Ovary (tissue), 9 donors: Measurements from ENCODE around the gene VWA7. TPM values are rescaled to one million over a fixed set of nuclear protein-coding genes. Genes with fewer than 3 reads are reported as not detected.

ENCODE experiments used
- DNase-seq, 5 donors: peaks; one replicate each; pipeline ENCODE4 v3.0.0-alpha.2; 2019 to 2020
- H3K27ac ChIP-seq, 2 donors: fragments of 200-600 bp; one replicate each; pipeline versions ENCODE4 v1.5.1 to v1.8.0; 2019 to 2022
- H3K27me3 ChIP-seq: fragments of 200-600 bp; one replicate; pipeline ENCODE4 v1.8.0; 2022
- H3K36me3 ChIP-seq: fragments of 200-600 bp; sonication (generic); one replicate; pipeline ENCODE4 v1.5.1; 2019
- H3K4me1 ChIP-seq: one replicate; pipeline ENCODE4 v1.8.1; 2013; ENCODE audit warnings: mild to moderate bottlenecking, moderate library complexity; ENCODE audit not compliant: insufficient read depth
- H3K4me3 ChIP-seq: fragments of 200-600 bp; sonication (generic); one replicate; pipeline ENCODE4 v1.5.1; 2017
- H3K9me3 ChIP-seq, 2 donors: fragments of 200-600 bp in 1 of 2; sonication (generic) in 1 of 2; one replicate each; pipeline versions ENCODE4 v1.5.1 to v1.8.1; 2013 to 2019; ENCODE audit warnings: mild to moderate bottlenecking in 1 of 2, moderate library complexity in 1 of 2
- EP300 ChIP-seq: sonication (generic); formaldehyde crosslinking; IDR thresholded peaks from one replicate; pipeline ENCODE4 v1.6.1; 2017; ENCODE audit warnings: antibody characterized with exemption
- POLR2A ChIP-seq: fragments of 450-650 bp; IDR thresholded peaks from one replicate; pipeline ENCODE4 v1.6.1; 2017; ENCODE audit warnings: antibody characterized with exemption, mild to moderate bottlenecking, moderate library complexity
- WGBS, 3 donors: extraction: QIAGEN DNeasy Blood & Tissue Kit in 1 of 3; methylation state at CpG; one replicate each; pipeline versions ENCODE4 v1.1.5 to v1.1.7; 2013 to 2017; 5-methylcytosine and 5-hydroxymethylcytosine counted together
- intact Hi-C, 4 donors: fragments of 100-400 bp; cut with DNase I; formaldehyde crosslinking; loops; one replicate each; pipeline versions ENCODE4 v1.11.0 to v1.15.1; 2022 to 2023
- polyA plus RNA-seq, 2 donors: library from polyadenylated mRNA; stranded (reverse); fragments of 200-250 nt in 1 of 2; fragments of 350-450 nt in 1 of 2; fragmentation: Illumina TruSeq in 1 of 2; extraction: RNeasy Lipid Tissue Mini Kit (QIAGEN cat#74804) in 1 of 2; gene quantifications; one replicate each; pipeline ENCODE4 v1.2.3, GENCODE V29; 2013 to 2014
- total RNA-seq, 7 donors: library from RNA; depleted of rRNA in 2 of 7; stranded (reverse); fragments of >200 nt in 2 of 7; fragmentation: NEBNext Ultra II Directional in 3 of 7; extraction: Animal tissue kit (Norgen Biotek cat#: 25700) in 3 of 7; gene quantifications; one replicate each; pipeline versions ENCODE4 v1.1.0 to v1.2.4, GENCODE V29; 2016 to 2023
- TF ChIP-seq, protein P1 (sequence below), 3 donors: fragments of 450-650 bp in 2 of 3; fragments of 200-600 bp in 1 of 3; IDR thresholded peaks; one replicate each; pipeline versions ENCODE4 v1.5.1 to v1.8.0; 2016 to 2022; ENCODE audit warnings: antibody characterized with exemption in 3 of 3, mild to moderate bottlenecking in 1 of 3
- donor health status: DM: no; HTN: no; CAD: no; lungs with moderate emphysema.
- donor health status: DM: no; HTN: no; CAD: no.
- donor health status: Bipolar disorder and iron deficiency.
- donor health status: DM: yes; HTN: yes; CAD: no.
- donor health status: DM: no; HTN: no; CAD: no.
- donor health status: DM: yes; HTN: yes; CAD: no.

The VWA7 gene
- total and polyA plus RNA-seq, 9 donors: 0.18 to 25.2 (median 1.4) TPM

DNA sequence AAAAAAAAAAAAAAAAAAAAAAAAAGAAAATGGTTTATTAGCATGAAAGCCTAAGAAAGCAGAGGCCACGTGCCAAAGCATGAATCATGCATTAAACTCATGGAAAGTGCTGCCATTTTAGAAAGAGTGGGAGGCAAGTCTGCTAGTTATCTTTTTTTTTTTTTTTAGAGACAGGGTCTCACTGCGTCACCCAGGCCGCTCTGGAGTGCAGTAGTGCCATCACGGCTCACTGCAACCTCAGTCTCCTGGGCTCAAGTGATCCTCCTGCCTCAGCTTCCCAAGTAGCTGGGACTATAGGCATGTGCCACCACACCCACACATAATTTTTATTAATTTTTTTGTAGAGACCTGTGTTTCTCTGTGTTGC lies 5.2 kb downstream of the VWA7 start:
- WGBS, 3 donors: 48 to 68% (median 63%) methylated on average over 4 of the region's 4 CpGs
- DNase-seq: no peak
- intact Hi-C loops: loop anchor here in 1 of 4 donors (2.0 kb wide), 1 partner anchor 49 kb away; the partner anchor contains the start of gene MPIG6B
- Histone ChIP-seq H3K27me3 (no peaks in the 10 kb centered on the region), H3K4me3 (no peak overlapping the region), H3K9me3 (no peaks in the 10 kb centered on the region), H3K4me1 (peaks cover 5% of the 10 kb centered on the region), H3K36me3 (no peaks in the 10 kb centered on the region), H3K27ac (no peak overlapping the region)
- TF ChIP-seq EP300 (no peak), POLR2A (no peak)
- TF ChIP-seq, protein P1, sequence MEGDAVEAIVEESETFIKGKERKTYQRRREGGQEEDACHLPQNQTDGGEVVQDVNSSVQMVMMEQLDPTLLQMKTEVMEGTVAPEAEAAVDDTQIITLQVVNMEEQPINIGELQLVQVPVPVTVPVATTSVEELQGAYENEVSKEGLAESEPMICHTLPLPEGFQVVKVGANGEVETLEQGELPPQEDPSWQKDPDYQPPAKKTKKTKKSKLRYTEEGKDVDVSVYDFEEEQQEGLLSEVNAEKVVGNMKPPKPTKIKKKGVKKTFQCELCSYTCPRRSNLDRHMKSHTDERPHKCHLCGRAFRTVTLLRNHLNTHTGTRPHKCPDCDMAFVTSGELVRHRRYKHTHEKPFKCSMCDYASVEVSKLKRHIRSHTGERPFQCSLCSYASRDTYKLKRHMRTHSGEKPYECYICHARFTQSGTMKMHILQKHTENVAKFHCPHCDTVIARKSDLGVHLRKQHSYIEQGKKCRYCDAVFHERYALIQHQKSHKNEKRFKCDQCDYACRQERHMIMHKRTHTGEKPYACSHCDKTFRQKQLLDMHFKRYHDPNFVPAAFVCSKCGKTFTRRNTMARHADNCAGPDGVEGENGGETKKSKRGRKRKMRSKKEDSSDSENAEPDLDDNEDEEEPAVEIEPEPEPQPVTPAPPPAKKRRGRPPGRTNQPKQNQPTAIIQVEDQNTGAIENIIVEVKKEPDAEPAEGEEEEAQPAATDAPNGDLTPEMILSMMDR (IDR thresholded peaks at IDR 0.05): no peak

DNA sequence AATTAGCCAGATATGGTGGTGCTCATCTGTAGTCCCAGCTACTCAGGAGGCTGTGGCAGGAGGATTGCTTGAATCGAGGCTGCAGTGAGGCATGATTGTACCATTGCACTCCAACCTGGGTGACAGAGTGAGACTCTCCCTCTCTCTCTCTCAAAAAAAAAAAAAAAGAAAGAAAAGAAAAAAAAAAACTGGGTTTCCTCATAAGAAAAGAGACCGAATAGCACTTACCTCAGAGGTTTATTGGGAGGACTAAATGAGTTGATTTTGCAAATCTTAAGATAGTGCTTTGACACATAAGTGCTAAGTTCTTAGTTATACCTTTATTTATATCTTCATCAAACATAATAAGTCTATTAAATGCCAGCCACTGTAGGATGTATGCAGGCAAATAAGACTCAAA lies 6.3 kb downstream of the VWA7 start:
- Histone ChIP-seq H3K27me3 (no peaks in the 10 kb centered on the region), H3K4me1 (peaks cover 3% of the 10 kb centered on the region), H3K36me3 (no peaks in the 10 kb centered on the region), H3K27ac (no peak overlapping the region), H3K9me3 (no peaks in the 10 kb centered on the region), H3K4me3 (no peak overlapping the region)
- WGBS, 3 donors: 80 to 86% (median 82%) methylated on average over 2 of the region's 2 CpGs
- intact Hi-C loops: loop anchor here in 1 of 4 donors (2.0 kb wide), 1 partner anchor 48 kb away; the partner anchor contains the start of gene MPIG6B
- no peak for DNase-seq
- TF ChIP-seq, protein P1 (IDR thresholded peaks at IDR 0.05): no peak
- TF ChIP-seq POLR2A: no peak
- no peak for TF ChIP-seq EP300

DNA sequence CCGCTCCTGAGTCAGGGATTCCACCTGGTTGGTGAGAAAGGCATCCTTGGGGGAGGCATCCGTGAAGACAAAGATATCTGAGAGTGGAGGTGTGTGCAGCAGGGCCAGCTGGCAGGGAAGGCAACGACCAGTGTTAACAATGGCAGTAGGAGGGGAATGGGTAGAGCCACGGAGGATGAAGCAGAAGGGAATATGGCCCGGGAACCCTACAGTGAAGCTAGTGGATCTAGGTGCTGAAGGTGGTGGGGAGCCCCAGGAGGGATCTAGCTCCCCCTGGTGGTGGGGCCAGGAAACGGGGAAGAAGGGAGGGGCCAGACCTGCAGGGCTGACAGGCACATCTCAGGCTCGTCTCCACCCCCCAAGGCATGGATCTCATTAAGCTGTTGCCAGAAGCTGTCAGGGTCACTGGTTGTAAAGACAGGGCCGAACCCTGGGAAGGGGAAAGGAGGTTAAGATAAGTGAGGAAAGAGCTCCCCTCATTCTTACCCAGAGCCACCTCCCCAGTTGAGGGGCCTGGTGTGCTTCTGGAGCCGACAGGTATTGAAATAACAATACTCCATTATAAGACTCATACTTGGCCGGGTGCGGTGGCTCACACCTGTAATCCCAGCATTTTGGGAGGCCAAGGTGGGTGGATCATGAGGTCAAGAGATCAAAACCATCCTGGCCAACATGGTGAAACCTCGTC lies 7.3 kb downstream of the VWA7 start:
- Histone ChIP-seq H3K36me3 (no peaks in the 10 kb centered on the region), H3K4me1 (peaks cover 3% of the 10 kb centered on the region), H3K27ac (no peak overlapping the region), H3K9me3 (no peaks in the 10 kb centered on the region), H3K27me3 (no peaks in the 10 kb centered on the region), H3K4me3 (no peak overlapping the region)
- no peak for DNase-seq
- WGBS, 3 donors: 58 to 67% (median 59%) methylated on average over 12 of the region's 12 CpGs
- intact Hi-C loops: loop anchor here in 1 of 4 donors (2.0 kb wide), 1 partner anchor 47 kb away; the partner anchor contains the start of gene MPIG6B
- TF ChIP-seq POLR2A (no peak), EP300 (no peak)
- TF ChIP-seq, protein P1 (IDR thresholded peaks at IDR 0.05): no peak

DNA sequence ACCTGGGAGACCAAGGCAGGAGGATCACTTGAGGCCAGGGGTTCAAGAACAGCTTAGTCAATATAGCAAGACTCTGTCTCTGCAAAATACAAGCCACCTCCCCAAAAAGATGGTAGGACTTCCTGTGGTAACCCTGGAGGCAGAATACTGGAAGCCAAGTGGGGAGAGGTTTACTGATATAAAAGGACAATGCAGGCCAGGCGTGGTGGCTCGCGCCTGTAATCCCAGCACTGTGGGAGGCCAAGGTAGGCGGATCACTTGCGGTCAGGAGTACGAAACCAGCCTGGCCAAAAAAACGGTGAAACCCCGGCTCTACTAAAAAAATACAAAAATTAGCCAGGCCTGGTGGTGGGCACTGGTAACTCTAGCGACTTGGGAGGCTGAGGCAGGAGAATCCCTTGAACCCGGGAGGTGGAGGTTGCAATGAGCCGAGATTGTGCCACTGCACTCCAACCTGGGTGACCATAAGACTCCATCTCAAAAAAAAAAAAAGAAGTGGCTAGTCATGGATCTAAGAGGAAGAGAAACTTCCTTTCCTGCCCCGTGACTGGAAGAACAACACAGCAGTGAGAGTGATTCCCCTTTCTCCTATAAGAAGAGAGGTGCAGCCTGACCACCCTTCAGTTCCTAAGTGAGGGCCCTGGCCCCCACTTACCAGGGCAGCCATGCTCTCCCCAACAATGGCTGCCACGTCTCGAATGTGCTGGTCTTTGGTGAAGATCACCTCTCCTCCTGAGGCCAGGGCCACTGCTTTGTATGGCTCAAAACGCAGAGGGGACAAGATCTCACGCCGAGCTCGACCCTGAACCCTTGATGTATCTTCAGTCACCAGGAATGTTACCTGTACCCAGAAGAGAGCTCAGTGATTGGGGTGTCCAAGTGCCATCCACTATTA lies 8.5 kb downstream of the VWA7 start:
- DNase-seq: no peak
- Histone ChIP-seq H3K27ac (no peak overlapping the region), H3K9me3 (no peaks in the 10 kb centered on the region), H3K27me3 (no peaks in the 10 kb centered on the region), H3K4me3 (no peak overlapping the region), H3K36me3 (no peaks in the 10 kb centered on the region), H3K4me1 (peaks cover 3% of the 10 kb centered on the region)
- TF ChIP-seq POLR2A: no peak
- TF ChIP-seq, protein P1 (IDR thresholded peaks at IDR 0.05): no peak
- TF ChIP-seq EP300: no peak
- WGBS, 3 donors: 92 to 93% (median 93%) methylated on average over 18 of the region's 18 CpGs
- intact Hi-C loops: no loop called here
